Keratinocyte (primary cell): ENCODE measurements around the gene DCLK2. TPM values are rescaled to one million over a fixed set of nuclear protein-coding genes. Genes with fewer than 3 reads are reported as not detected.

Experiments
- DNase-seq: peaks from one replicate; pipeline ENCODE4 v3.0.0-alpha.2; 2011; ENCODE audit warnings: low read depth, missing footprints, low spot score
- FAIRE-seq: peaks from 2 replicates; lab custom pipeline; 2011; peaks lifted over from hg19 to GRCh38; lab: Jason Lieb, UNC
- H2AFZ ChIP-seq: 2 replicates; pipeline ENCODE4 v1.6.0; 2012; ENCODE audit warnings: low read length, control low read depth, inconsistent platforms; ENCODE audit not compliant: control insufficient read depth
- H3K27ac ChIP-seq: 2 replicates; pipeline ENCODE4 v1.5.1; 2011; ENCODE audit warnings: low read length; ENCODE audit not compliant: control insufficient read depth, insufficient read depth
- H3K27me3 ChIP-seq: 3 replicates; pipeline ENCODE4 v1.6.0; 2011; ENCODE audit warnings: low read length; ENCODE audit not compliant: control insufficient read depth, insufficient read depth; ENCODE audit errors: extremely low read depth
- H3K36me3 ChIP-seq, 2 experiments: 2 replicates in 1 of 2; 3 replicates in 1 of 2; pipeline ENCODE4 v1.5.1; 2011; ENCODE audit warnings: low read length in 2 of 2, mild to moderate bottlenecking in 1 of 2; ENCODE audit not compliant: control insufficient read depth in 2 of 2, insufficient read depth in 2 of 2; ENCODE audit errors: extremely low read depth in 1 of 2
- H3K4me1 ChIP-seq: 3 replicates; pipeline ENCODE4 v1.5.1; 2011; ENCODE audit warnings: low read length; ENCODE audit not compliant: control insufficient read depth, insufficient read depth; ENCODE audit errors: extremely low read depth
- H3K4me2 ChIP-seq: 3 replicates; pipeline ENCODE4 v1.6.0; 2011; ENCODE audit warnings: low read depth, low read length; ENCODE audit not compliant: control insufficient read depth, insufficient read depth; ENCODE audit errors: extremely low read depth
- H3K4me3 ChIP-seq, 3 experiments: fragments of 200-600 bp in 1 of 3; sonication (generic) in 1 of 3; 2 replicates in 2 of 3; 3 replicates in 1 of 3; pipeline ENCODE4 v1.5.1; 2011 to 2016; ENCODE audit warnings: low read length in 3 of 3, mild to moderate bottlenecking in 3 of 3, control low read depth in 2 of 3, inconsistent platforms in 1 of 3, low read depth in 1 of 3, mixed read lengths in 1 of 3, mixed run types in 1 of 3, moderate library complexity in 1 of 3; ENCODE audit not compliant: control insufficient read depth in 2 of 3, insufficient read depth in 2 of 3; ENCODE audit errors: extremely low read depth in 1 of 3
- H3K79me2 ChIP-seq: 2 replicates; pipeline ENCODE4 v1.6.0; 2012; ENCODE audit warnings: low read length; ENCODE audit not compliant: control insufficient read depth, insufficient read depth
- H3K9ac ChIP-seq: 3 replicates; pipeline ENCODE4 v1.6.0; 2011; ENCODE audit warnings: low read length; ENCODE audit not compliant: control insufficient read depth, insufficient read depth; ENCODE audit errors: extremely low read depth
- H3K9me1 ChIP-seq: 3 replicates; pipeline ENCODE4 v1.6.0; 2011; ENCODE audit warnings: low read length; ENCODE audit not compliant: control insufficient read depth, insufficient read depth; ENCODE audit errors: extremely low read depth
- H3K9me3 ChIP-seq: 2 replicates; pipeline ENCODE4 v1.5.1; 2012; ENCODE audit warnings: low read depth, low read length; ENCODE audit not compliant: control insufficient read depth
- H4K20me1 ChIP-seq: 3 replicates; pipeline ENCODE4 v1.6.0; 2011; ENCODE audit warnings: low read length; ENCODE audit not compliant: control insufficient read depth, insufficient read depth; ENCODE audit errors: extremely low read depth
- CTCF ChIP-seq, 3 experiments: IDR thresholded peaks in 1 of 3; conservative IDR thresholded peaks in 1 of 3; optimal IDR thresholded peaks in 1 of 3; 2 replicates in 2 of 3; 3 replicates in 1 of 3; pipeline versions ENCODE3 to v1.5.1; 2011; ENCODE audit warnings: low read length in 3 of 3, mild to moderate bottlenecking in 3 of 3, moderate library complexity in 2 of 3, control low read depth in 1 of 3, inconsistent platforms in 1 of 3; ENCODE audit not compliant: insufficient read depth in 2 of 3; ENCODE audit errors: extremely low read depth in 1 of 3
- EZH2 ChIP-seq: IDR thresholded peaks from one replicate; pipeline ENCODE4 v1.6.1; 2012; ENCODE audit warnings: inconsistent platforms, mild to moderate bottlenecking, low read length, moderate library complexity
- dilution Hi-C: fragments of 300-500 bp; cut with MboI; formaldehyde crosslinking; loops from one replicate; pipeline ENCODE4 v1.7.0; 2020; ENCODE audit warnings: low sequenced_read_pairs; ENCODE audit not compliant: extremely low pct_ligation_motif_present
- polyA plus RNA-seq, 5 experiments: library from polyadenylated mRNA; depleted of rRNA in 3 of 5; stranded (reverse) in 3 of 5; stranded (forward) in 1 of 5; unstranded in 1 of 5; fragments of >200 nt; gene quantifications; 1 replicate in 1 of 5; 2 replicates in 3 of 5; 3 replicates in 1 of 5; pipeline versions ENCODE4 v1.2.1 to v1.2.3, GENCODE V29; 2011 to 2012; ENCODE audit warnings: missing spikeins in 2 of 5, low read depth in 1 of 5, low replicate concordance in 1 of 5

The DCLK2 gene
- polyA plus RNA-seq, 1 donor (not counting 4 experiments of a cell fraction or from before 2014, with no cell fraction given): 0.07 TPM

GRCh38 chr4:150142831-150143230 lies 64.6 kb downstream of the DCLK2 start:
- TF ChIP-seq EZH2 (no peak), CTCF (optimal IDR thresholded peaks at IDR 0.05 in 1 of 3, IDR thresholded peaks at IDR 0.05 in 1 of 3, conservative IDR thresholded peaks at IDR 0.05 in 1 of 3; ENCODE audit: extremely low read depth in 1 of 3, insufficient read depth in 2 of 3, low read length in 3 of 3) (no peak)
- peaks cover 30% of the 10 kb centered on the region for H3K4me1 ChIP-seq
- no peak for DNase-seq
- no peaks in the 10 kb centered on the region for H3K27me3 ChIP-seq
- no peak overlapping the region for H3K4me3 ChIP-seq
- dilution Hi-C loops: no loop called here
- no peaks in the 10 kb centered on the region for H4K20me1 ChIP-seq
- no peak overlapping the region for H2AFZ ChIP-seq
- H3K9me3 ChIP-seq: no peaks in the 10 kb centered on the region
- H3K9me1 ChIP-seq: no peaks in the 10 kb centered on the region
- H3K36me3 ChIP-seq: no peaks in the 10 kb centered on the region
- H3K79me2 ChIP-seq: no peaks in the 10 kb centered on the region
- H3K4me2 ChIP-seq: no peak overlapping the region
- H3K27ac ChIP-seq: no peak overlapping the region
- no peak for FAIRE-seq
- H3K9ac ChIP-seq: no peak overlapping the region

- H3K36me3 ChIP-seq: no peaks in the 10 kb centered on the region
- no peak overlapping the region for H3K9ac ChIP-seq
- no peaks in the 10 kb centered on the region for H3K79me2 ChIP-seq
- no peak overlapping the region for H3K4me2 ChIP-seq
- H3K9me1 ChIP-seq: no peaks in the 10 kb centered on the region
- H3K27me3 ChIP-seq: no peaks in the 10 kb centered on the region
- H3K9me3 ChIP-seq: no peaks in the 10 kb centered on the region
- H3K27ac ChIP-seq: no peak overlapping the region
- no peak overlapping the region for H3K4me3 ChIP-seq
- no peak overlapping the region for H2AFZ ChIP-seq
- no peak for TF ChIP-seq EZH2
- peak; percentile 15 to 26 (median 21) for TF ChIP-seq CTCF (optimal IDR thresholded peaks at IDR 0.05 in 1 of 3, IDR thresholded peaks at IDR 0.05 in 1 of 3, conservative IDR thresholded peaks at IDR 0.05 in 1 of 3; ENCODE audit: extremely low read depth in 1 of 3, insufficient read depth in 2 of 3, low read length in 3 of 3)
- peaks cover 27% of the 10 kb centered on the region for H3K4me1 ChIP-seq
- FAIRE-seq: peak; percentile 58
- dilution Hi-C loops: no loop called here
- no peak for DNase-seq
- no peaks in the 10 kb centered on the region for H4K20me1 ChIP-seq
These were observed 67.1 kb downstream of the DCLK2 start for GRCh38 chr4:150145090-150145945.
